Breast epithelium (tissue), 4 donors: Measurements from ENCODE around the gene KSR2. TPM values are rescaled to one million over a fixed set of nuclear protein-coding genes. Genes with fewer than 3 reads are reported as not detected.
"Not testable (repeated sequence)": the region's sequence is repeated elsewhere in the genome, so short reads cannot be mapped to it uniquely, and the experiment has no call there.

Source experiments
- DNase-seq, 2 donors: peaks; one replicate each; pipeline ENCODE4 v3.0.0-alpha.2; 2019; ENCODE audit warnings: low spot score in 2 of 2
- H3K27ac ChIP-seq, 2 donors: fragments of 200-600 bp; sonication (generic) in 1 of 2; one replicate each; pipeline ENCODE4 v1.5.1; 2016 to 2019; ENCODE audit warnings: mild to moderate bottlenecking in 1 of 2
- H3K27me3 ChIP-seq, 2 donors: fragments of 200-600 bp; sonication (generic) in 1 of 2; one replicate each; pipeline versions ENCODE4 v1.5.1 to v1.6.0; 2017 to 2019; ENCODE audit warnings: control low read depth in 1 of 2, mild to moderate bottlenecking in 1 of 2
- H3K36me3 ChIP-seq: fragments of 200-600 bp; one replicate; pipeline ENCODE4 v1.5.1; 2019
- H3K4me1 ChIP-seq, 2 donors: fragments of 200-600 bp; sonication (generic); one replicate each; pipeline ENCODE4 v1.5.1; 2016 to 2019; ENCODE audit warnings: control low read depth in 1 of 2
- H3K4me3 ChIP-seq, 3 donors: fragments of 200-600 bp; sonication (generic); 1 replicate in 2 of 3; 2 replicates in 1 of 3; pipeline ENCODE4 v1.5.1; 2016 to 2019; ENCODE audit warnings: mild to moderate bottlenecking in 3 of 3, moderate library complexity in 2 of 3
- H3K9me3 ChIP-seq, 2 donors: fragments of 200-600 bp; sonication (generic) in 1 of 2; one replicate each; pipeline ENCODE4 v1.5.1; 2016 to 2019; ENCODE audit warnings: control low read depth in 1 of 2
- POLR2A ChIP-seq: fragments of 450-650 bp; IDR thresholded peaks from one replicate; pipeline ENCODE4 v1.6.1; 2016; ENCODE audit warnings: antibody characterized with exemption, mild to moderate bottlenecking, moderate library complexity
- POLR2AphosphoS5 ChIP-seq, 3 donors: sonication (generic); formaldehyde crosslinking; IDR thresholded peaks; one replicate each; pipeline ENCODE4 v1.6.1; 2017; ENCODE audit warnings: antibody characterized with exemption in 3 of 3
- intact Hi-C: fragments of 100-400 bp; cut with DNase I; formaldehyde crosslinking; loops from one replicate; pipeline ENCODE4 v1.15.1; 2023; ENCODE audit warnings: low total_unique reads
- total RNA-seq, 3 donors: library from RNA; depleted of rRNA; stranded (reverse); fragments of >200 nt; gene quantifications; one replicate each; pipeline ENCODE4 v1.1.0, GENCODE V29; 2016
- TF ChIP-seq, protein P1 (sequence below), 3 donors: fragments of 450-650 bp; IDR thresholded peaks; one replicate each; pipeline ENCODE4 v1.5.1; 2016 to 2017; ENCODE audit warnings: antibody characterized with exemption in 3 of 3, mild to moderate bottlenecking in 3 of 3, moderate library complexity in 3 of 3

Gene KSR2
- total RNA-seq, 3 donors from 2014 or later = under 0.01 to 1.9 (median 0.33) TPM

DNA sequence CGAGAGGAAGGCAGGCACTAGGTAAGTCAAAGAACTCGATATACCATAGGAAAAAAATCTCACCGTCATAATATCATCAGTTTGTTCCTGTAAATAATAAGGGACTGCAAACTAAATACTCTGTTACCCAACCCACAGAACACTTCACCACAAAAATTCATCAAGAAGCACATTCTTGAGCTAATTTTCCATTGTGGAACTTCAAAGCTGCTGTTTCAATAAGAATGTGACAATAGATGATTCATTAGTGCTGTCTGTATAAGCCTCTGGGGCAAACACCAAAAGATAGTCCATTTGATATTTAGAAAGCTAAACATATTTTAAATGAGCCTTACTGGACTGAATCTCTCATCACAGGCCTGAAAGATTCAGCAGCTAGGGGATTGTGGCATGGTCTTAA, 219.4 kb downstream of the KSR2 start:
- TF ChIP-seq, protein P1, sequence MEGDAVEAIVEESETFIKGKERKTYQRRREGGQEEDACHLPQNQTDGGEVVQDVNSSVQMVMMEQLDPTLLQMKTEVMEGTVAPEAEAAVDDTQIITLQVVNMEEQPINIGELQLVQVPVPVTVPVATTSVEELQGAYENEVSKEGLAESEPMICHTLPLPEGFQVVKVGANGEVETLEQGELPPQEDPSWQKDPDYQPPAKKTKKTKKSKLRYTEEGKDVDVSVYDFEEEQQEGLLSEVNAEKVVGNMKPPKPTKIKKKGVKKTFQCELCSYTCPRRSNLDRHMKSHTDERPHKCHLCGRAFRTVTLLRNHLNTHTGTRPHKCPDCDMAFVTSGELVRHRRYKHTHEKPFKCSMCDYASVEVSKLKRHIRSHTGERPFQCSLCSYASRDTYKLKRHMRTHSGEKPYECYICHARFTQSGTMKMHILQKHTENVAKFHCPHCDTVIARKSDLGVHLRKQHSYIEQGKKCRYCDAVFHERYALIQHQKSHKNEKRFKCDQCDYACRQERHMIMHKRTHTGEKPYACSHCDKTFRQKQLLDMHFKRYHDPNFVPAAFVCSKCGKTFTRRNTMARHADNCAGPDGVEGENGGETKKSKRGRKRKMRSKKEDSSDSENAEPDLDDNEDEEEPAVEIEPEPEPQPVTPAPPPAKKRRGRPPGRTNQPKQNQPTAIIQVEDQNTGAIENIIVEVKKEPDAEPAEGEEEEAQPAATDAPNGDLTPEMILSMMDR (IDR thresholded peaks at IDR 0.05) = no peak
- TF ChIP-seq POLR2AphosphoS5 (IDR thresholded peaks at IDR 0.05) (no peak), POLR2A (no peak)
- Histone ChIP-seq H3K9me3 (peaks cover 0 to 4% of the 10 kb centered on the region in 2 donors), H3K4me3 (no peak overlapping the region), H3K27ac (no peak overlapping the region), H3K36me3 (no peaks in the 10 kb centered on the region), H3K27me3 (no peaks in the 10 kb centered on the region), H3K4me1 (no peaks in the 10 kb centered on the region)
- no peak for DNase-seq
- intact Hi-C loops = no loop called here

DNA sequence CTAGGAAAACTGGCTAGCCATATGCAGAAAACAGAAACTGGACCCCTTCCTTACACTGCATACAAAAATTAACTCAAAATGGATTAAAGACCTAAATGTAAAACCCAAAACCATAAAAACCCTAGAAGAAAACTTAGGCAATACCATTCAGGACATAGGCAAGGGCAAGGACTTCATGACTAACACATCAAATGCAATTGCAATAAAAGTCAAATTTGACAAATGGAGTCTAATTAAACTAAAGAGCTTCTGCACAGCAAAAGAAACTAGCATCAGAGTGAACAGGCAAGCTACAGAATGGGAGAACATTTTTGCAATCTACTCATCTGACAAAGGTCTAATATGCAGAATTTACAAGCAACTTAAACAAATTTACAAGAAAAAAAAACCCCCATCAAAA, 222.4 kb downstream of the KSR2 start:
- intact Hi-C loops = not testable (repeated sequence)

DNA sequence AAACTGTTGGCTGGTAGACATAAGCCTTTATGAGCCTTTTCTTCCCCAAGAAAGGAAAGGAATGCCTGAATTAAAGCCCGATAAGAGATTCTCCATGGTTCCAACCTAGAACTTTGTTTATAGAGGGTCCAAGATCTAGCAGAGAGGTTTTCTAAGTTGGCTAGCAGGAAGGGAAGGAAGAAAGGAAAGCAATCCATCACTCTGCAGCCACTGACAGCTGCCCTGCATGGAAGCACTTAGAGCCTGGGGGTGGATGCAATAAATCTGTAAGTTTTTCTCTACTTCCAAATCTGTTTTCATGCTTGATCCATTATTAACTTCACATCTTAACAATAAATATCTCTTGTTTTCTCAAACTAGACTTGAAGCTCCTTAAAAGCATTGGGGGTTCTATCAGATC, 224.4 kb downstream of the KSR2 start:
- Histone ChIP-seq H3K27ac (no peak overlapping the region), H3K9me3 (peaks cover 0 to 4% of the 10 kb centered on the region in 2 donors), H3K27me3 (no peaks in the 10 kb centered on the region), H3K36me3 (no peaks in the 10 kb centered on the region), H3K4me1 (no peaks in the 10 kb centered on the region), H3K4me3 (no peak overlapping the region)
- no peak for DNase-seq
- intact Hi-C loops = no loop called here
- TF ChIP-seq, protein P1 (IDR thresholded peaks at IDR 0.05) = no peak
- no peak for TF ChIP-seq POLR2A
- no peak for TF ChIP-seq POLR2AphosphoS5 (IDR thresholded peaks at IDR 0.05)

More for the DNA sequence above, 222.4 kb downstream of the KSR2 start:
- not testable (repeated sequence) for H3K27me3 ChIP-seq, H3K9me3 ChIP-seq, H3K4me1 ChIP-seq, H3K4me3 ChIP-seq, DNase-seq, H3K36me3 ChIP-seq, H3K27ac ChIP-seq

DNA sequence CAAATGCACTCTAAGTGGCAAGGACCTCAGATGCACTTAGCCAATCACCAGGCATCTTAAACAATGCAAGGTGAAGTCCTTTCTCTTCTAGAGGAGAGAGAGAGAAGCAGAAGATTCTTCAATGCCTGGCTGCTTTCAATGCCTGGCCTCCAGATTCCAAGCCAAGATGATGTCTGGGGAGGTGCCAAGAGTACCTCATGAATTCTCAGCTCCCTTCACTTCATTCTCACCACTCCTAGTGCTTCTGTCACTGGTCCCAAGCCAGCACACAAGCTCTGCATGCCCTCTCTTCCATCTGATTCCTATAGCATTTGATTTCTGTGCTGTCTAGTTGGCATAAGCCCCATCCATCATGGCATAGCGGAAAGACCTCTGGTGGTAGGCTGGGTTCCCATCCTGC, 225.0 kb downstream of the KSR2 start:
- no peak for DNase-seq
- Histone ChIP-seq H3K27me3 (no peaks in the 10 kb centered on the region), H3K36me3 (no peaks in the 10 kb centered on the region), H3K9me3 (peaks cover 0 to 4% of the 10 kb centered on the region in 2 donors), H3K4me3 (no peak overlapping the region), H3K4me1 (no peaks in the 10 kb centered on the region), H3K27ac (no peak overlapping the region)
- TF ChIP-seq, protein P1 (IDR thresholded peaks at IDR 0.05) = no peak
- TF ChIP-seq POLR2A (no peak), POLR2AphosphoS5 (IDR thresholded peaks at IDR 0.05) (no peak)
- intact Hi-C loops = no loop called here

DNA sequence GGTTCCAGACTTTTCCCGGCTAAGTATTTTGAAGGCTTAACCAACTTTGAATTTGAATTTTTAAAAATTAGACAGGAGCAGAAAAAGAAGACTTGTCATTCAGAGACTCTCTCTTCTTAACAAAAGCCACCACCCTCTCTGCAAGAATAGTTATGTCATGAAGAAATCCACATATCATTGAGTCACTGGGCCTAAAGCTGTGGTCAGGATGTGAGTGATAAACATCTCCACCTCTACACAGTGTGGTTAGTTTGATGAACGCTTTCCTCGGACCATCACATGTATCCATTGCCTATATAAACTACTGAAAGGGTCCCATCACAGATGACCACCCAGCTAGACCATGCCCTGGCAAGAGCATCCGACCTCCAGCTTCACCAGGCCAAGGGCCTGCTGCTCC, 226.1 kb downstream of the KSR2 start:
- TF ChIP-seq, protein P1 (IDR thresholded peaks at IDR 0.05) = no peak
- TF ChIP-seq POLR2A (no peak), POLR2AphosphoS5 (IDR thresholded peaks at IDR 0.05) (no peak)
- H3K9me3 ChIP-seq = no peaks in the 10 kb centered on the region
- no peak overlapping the region for H3K27ac ChIP-seq
- DNase-seq = no peak
- no peaks in the 10 kb centered on the region for H3K4me1 ChIP-seq
- intact Hi-C loops = no loop called here
- no peaks in the 10 kb centered on the region for H3K27me3 ChIP-seq
- no peaks in the 10 kb centered on the region for H3K36me3 ChIP-seq
- no peak overlapping the region for H3K4me3 ChIP-seq

DNA sequence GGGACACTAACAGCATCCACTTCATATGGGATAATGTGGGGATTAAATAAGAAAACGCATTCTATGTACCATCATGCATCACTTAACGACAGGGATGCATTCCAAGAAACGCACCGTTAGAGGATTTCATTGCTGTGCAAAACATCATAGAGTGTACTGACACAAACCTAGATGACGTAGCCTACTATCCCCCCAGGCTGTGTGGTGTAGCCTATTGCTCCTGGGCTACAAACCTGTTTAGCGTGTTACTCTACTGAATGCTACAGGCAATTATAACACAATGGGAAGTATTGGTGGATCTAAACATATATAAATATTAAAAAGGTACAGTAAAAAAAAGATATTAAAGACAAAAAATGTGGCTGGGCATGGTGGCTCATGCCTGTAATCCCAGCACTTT, 230.6 kb downstream of the KSR2 start:
- Histone ChIP-seq H3K27ac (no peak overlapping the region), H3K9me3 (no peaks in the 10 kb centered on the region), H3K36me3 (no peaks in the 10 kb centered on the region), H3K27me3 (no peaks in the 10 kb centered on the region), H3K4me3 (no peak overlapping the region), H3K4me1 (no peaks in the 10 kb centered on the region)
- intact Hi-C loops = no loop called here
- TF ChIP-seq POLR2A (no peak), POLR2AphosphoS5 (IDR thresholded peaks at IDR 0.05) (no peak)
- TF ChIP-seq, protein P1 (IDR thresholded peaks at IDR 0.05) = no peak
- DNase-seq = no peak
